Measurements from ENCODE around the gene LRBA.

The LRBA gene

GRCh38 chr4:150289198-150289597 lies 725.9 kb downstream of the LRBA start:
- no peak for DNase-seq (ENCODE audit: low spot score)
- Histone ChIP-seq H3K27ac (no peak overlapping the region), H3K4me3 (no peak overlapping the region)
- TF ChIP-seq CTCF (IDR thresholded peaks at IDR 0.05) = no peak

GRCh38 chr4:150286656-150287055 lies 728.4 kb downstream of the LRBA start:
- no peak overlapping the region for H3K27ac ChIP-seq
- TF ChIP-seq CTCF (IDR thresholded peaks at IDR 0.05) = no peak
- no peak for DNase-seq (ENCODE audit: low spot score)
- H3K4me3 ChIP-seq = no peak overlapping the region

GRCh38 chr4:150283689-150284088 lies 731.4 kb downstream of the LRBA start:
- Histone ChIP-seq H3K27ac (no peak overlapping the region), H3K4me3 (no peak overlapping the region)
- TF ChIP-seq CTCF (IDR thresholded peaks at IDR 0.05) = no peak
- no peak for DNase-seq (ENCODE audit: low spot score)

- no peak for DNase-seq (ENCODE audit: low spot score)
- H3K4me3 ChIP-seq = no peak overlapping the region
- TF ChIP-seq CTCF (IDR thresholded peaks at IDR 0.05) = no peak
- H3K27ac ChIP-seq = no peak overlapping the region
These were observed 734.1 kb downstream of the LRBA start for GRCh38 chr4:150280975-150281374.

- no peak overlapping the region for H3K4me3 ChIP-seq
- H3K27ac ChIP-seq = peak overlapping the region in 1 of 2 donors; percentile 26
- TF ChIP-seq CTCF (IDR thresholded peaks at IDR 0.05) = no peak
- no peak for DNase-seq (ENCODE audit: low spot score)
These were observed 734.8 kb downstream of the LRBA start for GRCh38 chr4:150280081-150280895.

GRCh38 chr4:150278206-150278605 lies 736.9 kb downstream of the LRBA start:
- Histone ChIP-seq H3K4me3 (no peak overlapping the region), H3K27ac (no peak overlapping the region)
- TF ChIP-seq CTCF (IDR thresholded peaks at IDR 0.05) = no peak
- DNase-seq (ENCODE audit: low spot score) = no peak

- TF ChIP-seq CTCF (IDR thresholded peaks at IDR 0.05) = no peak
- no peak for DNase-seq (ENCODE audit: low spot score)
- Histone ChIP-seq H3K4me3 (no peak overlapping the region), H3K27ac (no peak overlapping the region)
These were observed 746.6 kb downstream of the LRBA start for GRCh38 chr4:150268444-150268843.
